Stimulated activated CD8-positive, alpha-beta memory T cell treated with anti-CD3 and anti-CD28 coated beads, Interleukin-12 subunit alpha, Interleukin-12 subunit beta, amount 100 ng/mL, for 24 hours (primary cell): ENCODE measurements around the gene NCOA3.

Source experiments
- DNase-seq: peaks from one replicate; pipeline ENCODE4 v3.0.0-alpha.2; 2020; ENCODE audit errors: extremely low read depth

The NCOA3 gene

GRCh38 chr20:47678536-47678935 lies 176.8 kb downstream of the NCOA3 start:
- no peak for DNase-seq

DNA sequence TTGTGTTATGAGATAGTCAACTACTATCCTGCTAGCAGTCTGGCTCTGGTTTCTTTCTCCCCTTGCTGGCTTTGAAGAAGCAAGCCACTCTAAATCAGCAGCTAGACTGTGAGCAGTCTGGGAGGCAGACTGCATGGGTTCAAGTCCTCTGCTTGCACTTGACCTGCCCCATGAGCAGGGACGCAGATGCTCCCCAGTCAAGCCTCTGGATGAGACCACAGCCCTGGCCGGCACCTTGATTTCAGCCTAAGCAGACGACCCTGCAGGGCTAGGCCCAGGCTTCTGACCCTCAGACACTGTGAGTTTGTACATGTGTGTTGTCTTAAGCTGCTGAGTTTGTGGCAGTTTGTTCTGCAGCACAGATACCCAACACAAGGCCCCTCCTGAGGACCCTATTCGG lies 177.8 kb downstream of the NCOA3 start:
- no peak for DNase-seq

DNA sequence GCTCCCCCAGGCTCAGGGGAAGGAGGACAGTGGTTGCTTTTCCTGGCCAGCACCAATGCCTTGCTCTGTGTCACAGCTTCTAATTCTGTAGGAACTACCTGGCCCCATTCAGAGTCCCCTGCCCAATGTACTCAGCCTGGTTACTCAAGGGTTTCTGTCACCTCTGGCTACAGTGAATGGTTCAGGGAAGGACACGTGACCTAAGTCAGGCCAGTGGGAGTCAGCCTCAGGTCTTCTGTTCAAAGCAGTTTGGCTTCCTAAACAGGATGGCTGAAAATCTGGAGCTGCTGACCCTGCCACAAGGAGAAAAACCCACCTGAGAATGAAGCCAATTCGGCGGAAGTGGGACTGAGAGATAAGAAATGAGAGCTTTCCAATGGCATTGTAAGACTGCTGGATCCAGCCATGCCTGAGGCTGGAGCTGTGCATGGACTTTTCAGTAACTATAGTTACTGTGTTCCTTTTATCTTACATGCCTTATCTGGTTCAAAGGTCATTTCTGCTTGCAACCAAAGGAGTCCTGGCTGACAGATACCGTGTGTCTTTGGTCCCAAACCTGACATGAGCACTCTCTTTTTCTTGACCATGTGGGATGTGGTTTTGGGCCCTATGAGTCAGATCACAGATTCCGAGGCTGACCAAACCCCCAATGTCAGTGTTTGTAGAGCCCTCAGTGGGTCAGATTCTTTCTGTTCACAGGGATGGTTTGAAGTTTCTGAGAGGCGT lies 179.3 kb downstream of the NCOA3 start:
- no peak for DNase-seq

GRCh38 chr20:47682028-47682783 lies 180.5 kb downstream of the NCOA3 start:
- DNase-seq: no peak

DNA sequence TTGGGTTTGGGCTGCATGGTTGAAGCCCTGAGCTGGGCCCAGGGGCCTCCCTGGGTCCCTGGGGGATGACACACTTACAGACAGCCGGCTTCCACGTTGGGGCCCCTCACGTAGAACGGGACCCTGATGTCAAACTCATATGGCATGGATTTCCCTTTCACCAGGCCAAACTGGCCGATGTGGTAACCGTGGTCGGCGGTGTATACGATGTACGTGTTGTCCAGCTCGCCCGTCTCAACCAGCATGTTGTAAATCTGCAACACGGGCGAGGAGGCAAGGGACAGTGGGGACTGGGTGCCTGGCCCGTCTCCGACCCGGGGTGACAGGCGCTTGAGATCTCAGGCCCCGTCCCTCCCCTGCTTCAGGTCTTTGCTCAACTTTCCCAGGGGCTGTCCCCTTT lies 181.2 kb downstream of the NCOA3 start:
- DNase-seq: no peak

GRCh38 chr20:47684306-47685080 lies 182.8 kb downstream of the NCOA3 start:
- no peak for DNase-seq

- DNase-seq: no peak
Observed at GRCh38 chr20:47686545-47686944, 184.9 kb downstream of the NCOA3 start.

- no peak for DNase-seq
Observed at GRCh38 chr20:47687095-47687987, 185.7 kb downstream of the NCOA3 start.

DNA sequence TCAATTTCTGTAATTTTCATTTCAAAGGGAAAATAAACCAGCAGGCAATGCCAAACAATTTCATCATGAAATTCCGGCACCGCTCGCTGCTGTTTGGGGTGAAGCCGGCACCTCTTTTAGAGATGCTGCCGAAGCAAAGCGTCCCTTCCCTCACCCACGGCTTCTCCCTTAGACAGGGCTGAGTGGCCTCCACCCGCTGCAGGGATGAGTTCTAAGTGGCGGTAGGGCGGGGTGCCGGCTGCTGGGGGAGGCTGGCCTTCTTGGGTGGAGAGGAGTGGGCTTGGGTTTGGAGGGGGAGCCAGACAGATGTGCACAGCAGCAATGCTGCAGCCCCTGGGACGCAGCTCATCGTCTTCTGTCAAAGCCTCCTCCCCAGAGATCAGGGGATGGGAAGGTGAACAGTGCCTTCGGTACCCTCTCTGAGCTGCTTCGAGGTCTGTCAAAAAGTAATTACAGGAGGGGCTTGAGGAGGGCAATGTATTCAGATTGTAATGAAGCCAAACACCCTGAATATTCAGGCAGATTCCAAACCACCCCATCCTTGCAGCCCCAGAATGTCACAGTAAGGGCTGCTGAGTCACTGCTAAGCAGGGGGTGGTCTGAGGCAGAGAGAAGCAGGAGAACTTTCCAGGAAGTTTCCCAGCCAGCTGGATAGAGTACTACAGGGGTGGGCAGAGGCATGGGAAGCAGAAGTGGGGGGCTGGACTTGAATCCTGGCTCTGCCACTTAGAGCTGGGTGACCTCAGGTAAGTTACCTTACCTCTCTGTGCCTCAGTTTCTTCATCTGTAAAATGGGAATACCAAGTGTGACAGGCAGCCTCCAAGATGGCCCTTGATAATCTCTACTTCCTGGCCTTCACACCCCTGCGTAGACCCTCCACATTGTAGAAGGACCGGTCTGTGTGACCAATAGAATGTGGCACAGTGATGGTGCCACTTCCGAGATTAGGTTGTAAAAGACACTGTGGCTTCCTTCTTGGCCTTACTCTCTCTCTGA lies 187.0 kb downstream of the NCOA3 start:
- no peak for DNase-seq

DNA sequence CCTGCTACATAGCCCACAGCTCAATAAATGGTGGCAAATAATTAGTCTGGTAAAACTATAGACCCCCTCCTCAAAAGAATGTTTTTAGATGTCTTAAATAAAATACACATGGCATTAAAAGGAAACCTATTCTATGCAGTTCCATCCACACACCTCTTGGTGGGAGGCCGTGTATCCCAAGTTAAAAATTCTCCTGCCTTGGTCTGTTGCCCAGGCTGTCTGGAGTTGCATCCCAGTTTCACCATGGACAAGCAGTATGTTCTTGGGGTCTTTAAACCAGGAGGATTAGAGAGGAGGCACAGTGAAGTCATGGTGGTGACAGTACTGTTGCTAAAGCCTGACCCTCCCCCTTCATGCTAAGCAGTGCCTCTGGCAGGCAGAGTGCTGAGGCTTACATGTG lies 188.0 kb downstream of the NCOA3 start:
- DNase-seq: no peak

DNA sequence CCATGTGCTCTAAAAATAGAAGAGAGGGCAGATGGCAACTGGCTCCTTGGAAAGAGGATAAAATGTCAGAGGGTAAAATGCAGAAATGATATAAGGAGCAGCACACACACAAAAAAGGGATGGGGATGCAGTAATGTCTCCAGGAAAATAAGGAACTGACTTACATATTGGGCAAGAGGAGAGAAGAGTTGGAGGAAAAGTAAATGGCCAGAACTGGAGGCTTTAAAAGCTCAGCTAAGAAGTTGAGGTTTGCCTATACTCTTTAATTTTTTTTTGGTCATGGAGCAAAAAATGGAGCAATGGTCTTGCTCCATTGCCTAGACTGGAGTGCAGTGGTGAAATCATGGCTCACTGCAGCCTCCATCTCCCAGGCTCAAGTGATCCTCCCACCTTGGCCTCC lies 189.9 kb downstream of the NCOA3 start:
- DNase-seq: no peak

DNA sequence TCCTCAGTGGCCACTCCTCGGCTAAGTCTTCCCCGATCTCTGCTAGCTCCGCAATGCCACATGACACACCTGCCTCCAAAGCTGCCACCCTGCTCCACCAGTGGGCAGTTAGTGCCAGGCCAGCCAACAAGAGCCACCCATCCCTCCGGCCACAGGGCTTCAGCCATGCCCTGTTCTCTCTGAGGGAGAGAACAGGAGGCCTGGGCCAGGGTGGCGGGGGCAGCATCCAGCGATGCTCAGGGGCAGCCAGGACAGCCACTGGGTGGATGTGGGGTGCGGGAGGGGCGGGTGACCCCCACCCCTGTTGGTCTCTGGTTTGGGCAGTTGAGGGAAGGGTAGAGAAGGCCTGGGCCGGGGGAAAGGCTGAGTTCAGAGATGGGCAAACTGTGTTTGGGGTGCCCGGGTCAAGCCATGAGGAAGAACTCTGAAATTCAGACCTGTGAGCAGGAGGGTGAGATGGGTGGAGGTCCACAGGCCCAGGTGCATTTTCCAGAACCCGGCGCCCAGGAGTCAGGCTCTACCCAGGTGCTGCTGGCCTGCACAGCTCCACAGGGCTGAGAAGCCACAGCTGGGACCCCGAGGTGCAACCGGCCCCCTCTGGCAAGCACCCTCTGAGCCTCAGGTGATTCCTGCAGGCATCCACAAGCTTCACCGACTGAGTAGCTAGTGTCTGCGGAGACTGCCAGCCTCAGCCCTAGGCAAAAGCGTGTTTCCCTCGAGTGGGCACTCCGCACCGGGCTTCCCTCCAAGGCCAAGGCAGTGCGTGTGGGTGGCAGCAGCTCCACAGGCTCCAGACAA lies 192.5 kb downstream of the NCOA3 start:
- DNase-seq: no peak

DNA sequence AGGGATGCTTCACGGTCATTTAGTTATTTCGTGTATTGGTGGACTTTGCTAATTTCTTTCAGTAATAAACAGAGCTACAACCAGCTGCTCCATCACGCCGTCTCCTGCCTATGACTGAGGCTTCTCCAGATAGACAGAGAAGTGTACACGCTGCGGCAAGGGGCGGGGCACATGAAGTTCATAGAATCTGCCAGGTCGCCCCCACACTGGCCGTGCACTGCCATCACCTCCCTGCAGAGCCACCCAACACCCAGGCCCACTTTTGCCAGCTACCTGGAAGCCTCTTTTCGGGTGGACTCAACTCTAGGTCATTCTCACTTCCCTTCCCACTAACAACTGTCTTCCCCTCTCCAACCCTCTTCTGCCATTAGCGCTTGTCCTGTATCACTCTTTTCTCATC lies 195.2 kb downstream of the NCOA3 start:
- no peak for DNase-seq

DNA sequence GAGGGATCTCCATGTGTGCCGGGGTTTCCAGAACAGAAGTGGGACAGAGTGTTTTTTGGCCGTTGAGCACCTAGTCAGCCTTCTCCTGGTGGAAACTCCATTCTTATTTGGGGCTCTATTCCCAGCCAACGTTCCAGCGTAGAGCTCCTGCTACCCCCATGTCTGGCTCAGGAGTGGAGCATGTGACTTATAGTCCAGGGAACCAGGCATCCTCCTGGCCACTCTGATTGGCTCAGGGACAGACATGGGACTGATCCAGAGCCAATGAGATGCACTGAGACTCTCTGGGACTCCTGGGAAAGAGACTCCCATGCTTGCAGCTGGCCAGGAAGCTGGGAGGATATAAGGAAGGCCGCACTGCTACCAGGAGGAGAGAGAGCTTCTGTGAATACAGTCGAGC lies 196.5 kb downstream of the NCOA3 start:
- no peak for DNase-seq

GRCh38 chr20:47699818-47700217 lies 198.1 kb downstream of the NCOA3 start:
- no peak for DNase-seq

DNA sequence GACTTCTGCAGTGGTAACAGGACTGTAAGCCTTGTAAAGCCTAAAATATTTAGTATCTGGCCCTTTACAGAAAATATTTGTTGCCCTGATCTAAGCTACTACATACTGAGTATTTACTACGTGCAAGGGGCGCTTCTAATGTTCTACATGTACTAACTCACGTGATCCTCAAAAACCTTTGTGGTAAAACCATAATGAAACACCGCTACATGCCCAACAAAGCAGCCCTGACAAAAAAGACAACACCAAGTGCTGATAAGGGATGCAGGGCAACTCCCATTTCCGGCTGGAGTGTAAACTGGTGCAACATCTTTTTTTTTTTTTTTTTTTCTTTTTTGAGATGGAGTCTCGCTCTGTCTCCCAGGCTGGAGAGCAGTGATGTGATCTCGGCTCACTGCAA lies 198.6 kb downstream of the NCOA3 start:
- DNase-seq: no peak

GRCh38 chr20:47701612-47702011 lies 199.9 kb downstream of the NCOA3 start:
- no peak for DNase-seq

DNA sequence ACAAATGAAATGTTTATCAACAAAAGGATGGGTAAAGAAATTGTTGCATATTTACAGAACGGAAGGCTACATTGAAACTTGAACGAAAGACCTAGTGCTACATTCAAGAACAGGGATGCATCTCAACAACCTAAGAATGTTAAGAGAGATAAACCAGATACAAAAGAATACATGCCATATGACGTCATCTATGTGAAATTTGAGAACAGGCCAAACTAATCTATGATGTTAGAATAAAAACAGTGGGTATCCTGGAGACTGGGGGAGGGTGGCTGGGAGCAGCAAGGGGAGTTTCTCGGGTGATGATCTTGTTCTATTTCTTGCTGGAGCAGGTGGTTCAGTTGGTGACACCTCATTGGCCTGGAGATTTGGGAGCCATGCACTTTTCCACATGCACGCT lies 202.1 kb downstream of the NCOA3 start:
- no peak for DNase-seq

- DNase-seq: no peak
Observed at GRCh38 chr20:47704746-47705496, 203.2 kb downstream of the NCOA3 start.
